ENCODE measurements around the gene BCO2.

BCO2 gene

GRCh38 chr11:112215621-112216020 is 40.3 kb downstream of the BCO2 start:
- DNase-seq (ENCODE audit: low read depth in 2 of 2): no peak

- no peak for DNase-seq (ENCODE audit: low read depth in 2 of 2)
These were observed 41.3 kb downstream of the BCO2 start for GRCh38 chr11:112216561-112217105.

GRCh38 chr11:112219476-112220232 is 44.3 kb downstream of the BCO2 start:
- DNase-seq (ENCODE audit: low read depth in 2 of 2): no peak

- DNase-seq (ENCODE audit: low read depth in 2 of 2): no peak
These were observed 46.0 kb downstream of the BCO2 start for GRCh38 chr11:112221274-112221835.

- DNase-seq (ENCODE audit: low read depth in 2 of 2): no peak
These were observed 47.0 kb downstream of the BCO2 start for GRCh38 chr11:112222303-112222702.

- no peak for DNase-seq (ENCODE audit: low read depth in 2 of 2)
These were observed 47.8 kb downstream of the BCO2 start for GRCh38 chr11:112223121-112223520.

GRCh38 chr11:112223754-112224532 is 48.6 kb downstream of the BCO2 start:
- no peak for DNase-seq (ENCODE audit: low read depth in 2 of 2)

- DNase-seq (ENCODE audit: low read depth in 2 of 2): no peak
These were observed 50.4 kb downstream of the BCO2 start for GRCh38 chr11:112225753-112226061.

- DNase-seq (ENCODE audit: low read depth in 2 of 2): peak; percentile 74 to 75
These were observed 50.9 kb downstream of the BCO2 start, which contains the start of gene PTS for GRCh38 chr11:112226062-112226830. Gene PTS, plus strand, starts transcription at chr11:112226428. Its CDS starts 16 bp downstream, at chr11:112226444.

- no peak for DNase-seq (ENCODE audit: low read depth in 2 of 2)
These were observed 51.6 kb downstream of the BCO2 start for GRCh38 chr11:112226831-112227401.

- DNase-seq (ENCODE audit: low read depth in 2 of 2): no peak
These were observed 52.2 kb downstream of the BCO2 start for GRCh38 chr11:112227471-112227870.

GRCh38 chr11:112228706-112229105 is 53.4 kb downstream of the BCO2 start:
- no peak for DNase-seq (ENCODE audit: low read depth in 2 of 2)

GRCh38 chr11:112229159-112229558 is 53.8 kb downstream of the BCO2 start:
- DNase-seq (ENCODE audit: low read depth in 2 of 2): no peak

- no peak for DNase-seq (ENCODE audit: low read depth in 2 of 2)
These were observed 54.6 kb downstream of the BCO2 start for GRCh38 chr11:112229746-112230433.

- no peak for DNase-seq (ENCODE audit: low read depth in 2 of 2)
These were observed 56.6 kb downstream of the BCO2 start for GRCh38 chr11:112231952-112232351.

- no peak for DNase-seq (ENCODE audit: low read depth in 2 of 2)
These were observed 60.6 kb downstream of the BCO2 start for GRCh38 chr11:112235750-112236390.

- no peak for DNase-seq (ENCODE audit: low read depth in 2 of 2)
These were observed 62.1 kb downstream of the BCO2 start for GRCh38 chr11:112237451-112237850.

- no peak for DNase-seq (ENCODE audit: low read depth in 2 of 2)
These were observed 62.7 kb downstream of the BCO2 start for GRCh38 chr11:112238041-112238440.

GRCh38 chr11:112241486-112241885 is 66.2 kb downstream of the BCO2 start:
- DNase-seq (ENCODE audit: low read depth in 2 of 2): no peak

GRCh38 chr11:112247201-112247600 is 71.9 kb downstream of the BCO2 start:
- DNase-seq (ENCODE audit: low read depth in 2 of 2): no peak
